DND-41 (cell line): ENCODE data around the gene NSF.

Experiments used
- CTCF ChIP-seq: IDR thresholded peaks from 2 replicates; pipeline ENCODE4 v1.5.1; 2012; ENCODE audit warnings: borderline replicate concordance, low read length, moderate library complexity, mild to moderate bottlenecking; ENCODE audit not compliant: poor library complexity, severe bottlenecking; ENCODE audit errors: extremely low read depth
- EZH2 ChIP-seq: IDR thresholded peaks from 3 replicates; pipeline ENCODE4 v1.6.1; 2012; ENCODE audit warnings: borderline replicate concordance, low read depth, mild to moderate bottlenecking, moderate library complexity, low read length, inconsistent platforms; ENCODE audit not compliant: severe bottlenecking

GRCh38 chr17:46771561-46772474, 181.3 kb downstream of the NSF start:
- TF ChIP-seq CTCF (no peak), EZH2 (no peak)
